H1 (cell line): Measurements from ENCODE around the gene ZDHHC3. TPM values are rescaled to one million over a fixed set of nuclear protein-coding genes. Genes with fewer than 3 reads are reported as not detected.

Experiments used
- ZNF274 ChIP-seq: IDR thresholded peaks from 2 replicates; pipeline ENCODE4 v1.7.0; 2012; ENCODE audit warnings: low read length, borderline replicate concordance; ENCODE audit errors: extremely low read depth
- polyA plus RNA-seq, 7 experiments: library from polyadenylated mRNA; depleted of rRNA in 3 of 7; stranded (reverse) in 5 of 7; unstranded in 2 of 7; fragments of >200 nt in 5 of 7; fragments of 200-250 nt in 2 of 7; gene quantifications; 1 replicate in 5 of 7; 2 replicates in 1 of 7; 4 replicates in 1 of 7; pipeline versions ENCODE4 v1.2.1 to v1.2.3, GENCODE V29; 2011 to 2013; ENCODE audit warnings: missing spikeins in 2 of 7, mixed read lengths in 2 of 7
- total RNA-seq: library from RNA; stranded (reverse); fragmentation: NEBNext Ultra II Directional; extraction: Animal tissue kit (Norgen Biotek cat#: 25700); gene quantifications from 2 replicates; pipeline ENCODE4 v1.2.1, GENCODE V29; 2021
- TF ChIP-seq, protein P1 (sequence below): fragments of 300-600 bp; sonication (generic); IDR thresholded peaks from 2 replicates; pipeline ENCODE4 v1.7.1; 2012; ENCODE audit warnings: low read length, moderate library complexity, mild to moderate bottlenecking, inconsistent platforms; ENCODE audit not compliant: insufficient replicate concordance

The ZDHHC3 gene
- total and polyA plus RNA-seq, 2 of the 8 experiments (the other 6 are each of a cell fraction or from before 2014, with no cell fraction given), result 77.4 to 88.7 TPM

DNA sequence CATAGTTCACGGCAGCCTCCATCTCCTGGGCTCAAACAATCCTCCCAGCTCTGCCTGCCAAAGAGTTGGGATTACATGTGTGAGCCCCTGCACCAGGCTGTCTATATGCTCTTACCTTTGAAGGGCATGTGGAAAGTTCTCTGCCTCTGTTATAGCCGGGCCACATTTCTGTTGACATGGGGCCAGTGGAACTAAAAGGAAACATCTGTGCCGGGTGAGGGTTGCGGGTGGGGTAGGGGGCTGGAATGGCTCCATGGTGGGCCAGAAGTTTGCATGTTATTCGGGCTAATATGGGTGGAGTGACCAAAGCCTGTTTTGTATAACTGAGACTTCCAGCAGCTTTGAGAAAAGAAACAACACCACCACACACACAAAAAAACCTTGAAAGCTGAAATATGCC is 41.8 kb upstream of the ZDHHC3 start (continued):
- TF ChIP-seq, protein P1, sequence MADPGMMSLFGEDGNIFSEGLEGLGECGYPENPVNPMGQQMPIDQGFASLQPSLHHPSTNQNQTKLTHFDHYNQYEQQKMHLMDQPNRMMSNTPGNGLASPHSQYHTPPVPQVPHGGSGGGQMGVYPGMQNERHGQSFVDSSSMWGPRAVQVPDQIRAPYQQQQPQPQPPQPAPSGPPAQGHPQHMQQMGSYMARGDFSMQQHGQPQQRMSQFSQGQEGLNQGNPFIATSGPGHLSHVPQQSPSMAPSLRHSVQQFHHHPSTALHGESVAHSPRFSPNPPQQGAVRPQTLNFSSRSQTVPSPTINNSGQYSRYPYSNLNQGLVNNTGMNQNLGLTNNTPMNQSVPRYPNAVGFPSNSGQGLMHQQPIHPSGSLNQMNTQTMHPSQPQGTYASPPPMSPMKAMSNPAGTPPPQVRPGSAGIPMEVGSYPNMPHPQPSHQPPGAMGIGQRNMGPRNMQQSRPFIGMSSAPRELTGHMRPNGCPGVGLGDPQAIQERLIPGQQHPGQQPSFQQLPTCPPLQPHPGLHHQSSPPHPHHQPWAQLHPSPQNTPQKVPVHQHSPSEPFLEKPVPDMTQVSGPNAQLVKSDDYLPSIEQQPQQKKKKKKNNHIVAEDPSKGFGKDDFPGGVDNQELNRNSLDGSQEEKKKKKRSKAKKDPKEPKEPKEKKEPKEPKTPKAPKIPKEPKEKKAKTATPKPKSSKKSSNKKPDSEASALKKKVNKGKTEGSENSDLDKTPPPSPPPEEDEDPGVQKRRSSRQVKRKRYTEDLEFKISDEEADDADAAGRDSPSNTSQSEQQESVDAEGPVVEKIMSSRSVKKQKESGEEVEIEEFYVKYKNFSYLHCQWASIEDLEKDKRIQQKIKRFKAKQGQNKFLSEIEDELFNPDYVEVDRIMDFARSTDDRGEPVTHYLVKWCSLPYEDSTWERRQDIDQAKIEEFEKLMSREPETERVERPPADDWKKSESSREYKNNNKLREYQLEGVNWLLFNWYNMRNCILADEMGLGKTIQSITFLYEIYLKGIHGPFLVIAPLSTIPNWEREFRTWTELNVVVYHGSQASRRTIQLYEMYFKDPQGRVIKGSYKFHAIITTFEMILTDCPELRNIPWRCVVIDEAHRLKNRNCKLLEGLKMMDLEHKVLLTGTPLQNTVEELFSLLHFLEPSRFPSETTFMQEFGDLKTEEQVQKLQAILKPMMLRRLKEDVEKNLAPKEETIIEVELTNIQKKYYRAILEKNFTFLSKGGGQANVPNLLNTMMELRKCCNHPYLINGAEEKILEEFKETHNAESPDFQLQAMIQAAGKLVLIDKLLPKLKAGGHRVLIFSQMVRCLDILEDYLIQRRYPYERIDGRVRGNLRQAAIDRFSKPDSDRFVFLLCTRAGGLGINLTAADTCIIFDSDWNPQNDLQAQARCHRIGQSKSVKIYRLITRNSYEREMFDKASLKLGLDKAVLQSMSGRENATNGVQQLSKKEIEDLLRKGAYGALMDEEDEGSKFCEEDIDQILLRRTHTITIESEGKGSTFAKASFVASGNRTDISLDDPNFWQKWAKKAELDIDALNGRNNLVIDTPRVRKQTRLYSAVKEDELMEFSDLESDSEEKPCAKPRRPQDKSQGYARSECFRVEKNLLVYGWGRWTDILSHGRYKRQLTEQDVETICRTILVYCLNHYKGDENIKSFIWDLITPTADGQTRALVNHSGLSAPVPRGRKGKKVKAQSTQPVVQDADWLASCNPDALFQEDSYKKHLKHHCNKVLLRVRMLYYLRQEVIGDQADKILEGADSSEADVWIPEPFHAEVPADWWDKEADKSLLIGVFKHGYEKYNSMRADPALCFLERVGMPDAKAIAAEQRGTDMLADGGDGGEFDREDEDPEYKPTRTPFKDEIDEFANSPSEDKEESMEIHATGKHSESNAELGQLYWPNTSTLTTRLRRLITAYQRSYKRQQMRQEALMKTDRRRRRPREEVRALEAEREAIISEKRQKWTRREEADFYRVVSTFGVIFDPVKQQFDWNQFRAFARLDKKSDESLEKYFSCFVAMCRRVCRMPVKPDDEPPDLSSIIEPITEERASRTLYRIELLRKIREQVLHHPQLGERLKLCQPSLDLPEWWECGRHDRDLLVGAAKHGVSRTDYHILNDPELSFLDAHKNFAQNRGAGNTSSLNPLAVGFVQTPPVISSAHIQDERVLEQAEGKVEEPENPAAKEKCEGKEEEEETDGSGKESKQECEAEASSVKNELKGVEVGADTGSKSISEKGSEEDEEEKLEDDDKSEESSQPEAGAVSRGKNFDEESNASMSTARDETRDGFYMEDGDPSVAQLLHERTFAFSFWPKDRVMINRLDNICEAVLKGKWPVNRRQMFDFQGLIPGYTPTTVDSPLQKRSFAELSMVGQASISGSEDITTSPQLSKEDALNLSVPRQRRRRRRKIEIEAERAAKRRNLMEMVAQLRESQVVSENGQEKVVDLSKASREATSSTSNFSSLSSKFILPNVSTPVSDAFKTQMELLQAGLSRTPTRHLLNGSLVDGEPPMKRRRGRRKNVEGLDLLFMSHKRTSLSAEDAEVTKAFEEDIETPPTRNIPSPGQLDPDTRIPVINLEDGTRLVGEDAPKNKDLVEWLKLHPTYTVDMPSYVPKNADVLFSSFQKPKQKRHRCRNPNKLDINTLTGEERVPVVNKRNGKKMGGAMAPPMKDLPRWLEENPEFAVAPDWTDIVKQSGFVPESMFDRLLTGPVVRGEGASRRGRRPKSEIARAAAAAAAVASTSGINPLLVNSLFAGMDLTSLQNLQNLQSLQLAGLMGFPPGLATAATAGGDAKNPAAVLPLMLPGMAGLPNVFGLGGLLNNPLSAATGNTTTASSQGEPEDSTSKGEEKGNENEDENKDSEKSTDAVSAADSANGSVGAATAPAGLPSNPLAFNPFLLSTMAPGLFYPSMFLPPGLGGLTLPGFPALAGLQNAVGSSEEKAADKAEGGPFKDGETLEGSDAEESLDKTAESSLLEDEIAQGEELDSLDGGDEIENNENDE, result no peak
- no peak for TF ChIP-seq ZNF274
